Right lobe of liver (tissue), 6 donors: ENCODE measurements around the gene LRBA. TPM values are rescaled to one million over a fixed set of nuclear protein-coding genes. Genes with fewer than 3 reads are reported as not detected.

ENCODE experiments used
- ATAC-seq, 4 donors: fragments of 200-7000 bp; cut with Tn5 transposase; one replicate each; pipeline ENCODE4 v1.9.1; 2020; ENCODE audit warnings: mild to moderate bottlenecking in 4 of 4, moderate library complexity in 4 of 4
- DNase-seq, 3 donors: peaks; one replicate each; pipeline ENCODE4 v3.0.0-alpha.2; 2020
- H3K27ac ChIP-seq, 3 donors: fragments of 200-600 bp; one replicate each; pipeline ENCODE4 v1.8.0; 2022
- H3K27me3 ChIP-seq, 2 donors: fragments of 200-600 bp; one replicate each; pipeline ENCODE4 v1.8.0; 2022
- H3K36me3 ChIP-seq, 4 donors: fragments of 200-600 bp; sonication (generic) in 1 of 4; one replicate each; pipeline versions ENCODE4 v1.5.1 to v1.8.0; 2017 to 2022; ENCODE audit warnings: control low read depth in 1 of 4
- H3K4me1 ChIP-seq, 4 donors: fragments of 200-600 bp; sonication (generic) in 1 of 4; one replicate each; pipeline versions ENCODE4 v1.5.1 to v1.8.0; 2017 to 2022; ENCODE audit warnings: control low read depth in 1 of 4
- H3K4me3 ChIP-seq, 3 donors: fragments of 200-600 bp; one replicate each; pipeline ENCODE4 v1.8.0; 2022
- H3K9me3 ChIP-seq, 4 donors: fragments of 200-600 bp; sonication (generic) in 1 of 4; one replicate each; pipeline versions ENCODE4 v1.5.1 to v1.8.0; 2017 to 2022; ENCODE audit warnings: control low read depth in 1 of 4
- CTCF ChIP-seq, 4 donors: fragments of 200-600 bp in 3 of 4; fragments of 450-650 bp in 1 of 4; IDR thresholded peaks; one replicate each; pipeline versions ENCODE4 v1.5.1 to v1.8.0; 2016 to 2022; ENCODE audit warnings: antibody characterized with exemption in 4 of 4, mild to moderate bottlenecking in 2 of 4
- POLR2A ChIP-seq: fragments of 450-650 bp; IDR thresholded peaks from one replicate; pipeline ENCODE4 v1.6.1; 2017; ENCODE audit warnings: antibody characterized with exemption, mild to moderate bottlenecking
- WGBS: methylation state at CpG from one replicate; pipeline ENCODE4 v1.1.6; 2018; ENCODE audit warnings: low coverage, low lambda C conversion rate; ENCODE audit not compliant: insufficient coverage; ENCODE audit errors: missing lambda C conversion rate; 5-methylcytosine and 5-hydroxymethylcytosine counted together
- intact Hi-C, 2 donors: fragments of 100-400 bp; cut with DNase I; formaldehyde crosslinking; loops; one replicate each; pipeline versions ENCODE4 v1.11.2 to v1.14.1; 2022
- total RNA-seq, 6 experiments: library from RNA; depleted of rRNA in 2 of 6; stranded (reverse); fragments of >200 nt in 2 of 6; fragmentation: NEBNext Ultra II Directional in 3 of 6; extraction: Animal tissue kit (Norgen Biotek cat#: 25700) in 3 of 6; gene quantifications; one replicate each; pipeline versions ENCODE4 v1.1.0 to v1.2.4, GENCODE V29; 2016 to 2023
- donor health status: DM: no; HTN: yes; CAD: no.
- donor health status: DM: no; HTN: no; CAD: no.
- donor health status: DM: no; HTN: no; CAD: no.
- donor health status: DM: no; HTN: yes; CAD: no.
- donor health status: DM: no; HTN: yes; CAD: no.

The LRBA gene
- total RNA-seq, 6 experiments from 2014 or later: 18.9 to 48.1 (median 24.5) TPM

- 82% methylated on average over 1 of the region's 1 CpG for WGBS
- H3K27me3 ChIP-seq: no peaks in the 10 kb centered on the region
- no peaks in the 10 kb centered on the region for H3K9me3 ChIP-seq
- H3K27ac ChIP-seq: no peak overlapping the region
- no peaks in the 10 kb centered on the region for H3K36me3 ChIP-seq
- peaks cover 0 to 9% (median 4%) of the 10 kb centered on the region in 4 donors for H3K4me1 ChIP-seq
- no peak overlapping the region for H3K4me3 ChIP-seq
- DNase-seq: no peak
- intact Hi-C loops: no loop called here
- TF ChIP-seq CTCF (IDR thresholded peaks at IDR 0.05) (no peak), POLR2A (no peak)
- ATAC-seq: peak in 3 of 4 donors; percentile 30 to 56 (median 35)
Measured at GRCh38 chr4:150974750-150975149, 40.3 kb downstream of the LRBA start.

- Histone ChIP-seq H3K36me3 (no peaks in the 10 kb centered on the region), H3K4me3 (no peak overlapping the region), H3K9me3 (no peaks in the 10 kb centered on the region), H3K27ac (no peak overlapping the region), H3K4me1 (peaks cover 0 to 9% (median 4%) of the 10 kb centered on the region in 4 donors), H3K27me3 (no peaks in the 10 kb centered on the region)
- ATAC-seq (no peak), DNase-seq (no peak)
- 100% methylated on average over 1 of the region's 1 CpG for WGBS
- intact Hi-C loops: no loop called here
- no peak for TF ChIP-seq CTCF (IDR thresholded peaks at IDR 0.05)
- TF ChIP-seq POLR2A: no peak
Measured at GRCh38 chr4:150974252-150974640, 40.8 kb downstream of the LRBA start.

- DNase-seq (no peak), ATAC-seq (no peak)
- TF ChIP-seq CTCF (IDR thresholded peaks at IDR 0.05): no peak
- TF ChIP-seq POLR2A: no peak
- Histone ChIP-seq H3K27me3 (no peaks in the 10 kb centered on the region), H3K4me1 (peaks cover 0 to 9% (median 4%) of the 10 kb centered on the region in 4 donors), H3K27ac (no peak overlapping the region), H3K36me3 (no peaks in the 10 kb centered on the region), H3K4me3 (no peak overlapping the region), H3K9me3 (no peaks in the 10 kb centered on the region)
- WGBS: 100% methylated on average over 5 of the region's 6 CpGs
- intact Hi-C loops: no loop called here
Measured at GRCh38 chr4:150973626-150974251, 41.3 kb downstream of the LRBA start.

- Histone ChIP-seq H3K27ac (no peak overlapping the region), H3K36me3 (no peaks in the 10 kb centered on the region), H3K4me3 (no peak overlapping the region), H3K9me3 (no peaks in the 10 kb centered on the region), H3K4me1 (peaks cover 0 to 9% (median 4%) of the 10 kb centered on the region in 4 donors), H3K27me3 (no peaks in the 10 kb centered on the region)
- 27% methylated on average over 1 of the region's 1 CpG for WGBS
- intact Hi-C loops: no loop called here
- ATAC-seq: no peak
- no peak for DNase-seq
- TF ChIP-seq POLR2A: no peak
Measured at GRCh38 chr4:150972592-150972991, 42.5 kb downstream of the LRBA start.

- TF ChIP-seq CTCF (IDR thresholded peaks at IDR 0.05): no peak
- TF ChIP-seq POLR2A: no peak
- no peak for DNase-seq
- Histone ChIP-seq H3K27ac (no peak overlapping the region), H3K9me3 (no peaks in the 10 kb centered on the region), H3K27me3 (no peaks in the 10 kb centered on the region), H3K36me3 (no peaks in the 10 kb centered on the region), H3K4me1 (peaks cover 0 to 9% (median 4%) of the 10 kb centered on the region in 4 donors), H3K4me3 (no peak overlapping the region)
- no peak for ATAC-seq
- intact Hi-C loops: no loop called here
Measured at GRCh38 chr4:150971901-150972300, 43.2 kb downstream of the LRBA start.
